ENCODE data around the gene TEX22. TPM values are rescaled to one million over a fixed set of nuclear protein-coding genes. Genes with fewer than 3 reads are reported as not detected.

TEX22 gene
- total RNA-seq, 1 experiment from 2014 or later: 0.67 TPM

- Histone ChIP-seq H3K9ac (ENCODE audit: low read length) (no peak overlapping the region), H3K27ac (ENCODE audit: low read length) (no peak overlapping the region), H3K27me3 (ENCODE audit: low read length) (no peaks in the 10 kb centered on the region), H3K9me3 (ENCODE audit: low read length) (no peaks in the 10 kb centered on the region), H3K79me2 (ENCODE audit: low read length) (peaks cover 91% of the 10 kb centered on the region), H3K4me1 (ENCODE audit: low read length) (no peaks in the 10 kb centered on the region; the same call in 1 of the 2 replicates), H2AFZ (ENCODE audit: low read length) (no peak overlapping the region), H4K20me1 (ENCODE audit: insufficient read depth, low read depth, low read length) (peaks cover 57% of the 10 kb centered on the region), H3K4me3 (ENCODE audit: low read length) (no peak overlapping the region), H3K4me2 (ENCODE audit: low read depth, low read length, poor library complexity, severe bottlenecking) (no peak overlapping the region), H3K36me3 (ENCODE audit: insufficient read depth, low read length) (peaks cover 30% of the 10 kb centered on the region), H3K9me2 (replicated peaks; ENCODE audit: insufficient read depth, low read length) (no peaks in the 10 kb centered on the region)
- DNase-seq: no peak
Observed at GRCh38 chr14:105427412-105427811, 29.1 kb downstream of the TEX22 start.

- no peaks in the 10 kb centered on the region for H3K9me2 ChIP-seq (replicated peaks; ENCODE audit: insufficient read depth, low read length)
- H3K4me3 ChIP-seq (ENCODE audit: low read length): no peak overlapping the region
- no peak overlapping the region for H3K9ac ChIP-seq (ENCODE audit: low read length)
- no peak overlapping the region for H2AFZ ChIP-seq (ENCODE audit: low read length)
- H3K9me3 ChIP-seq (ENCODE audit: low read length): no peaks in the 10 kb centered on the region
- no peak overlapping the region for H3K27ac ChIP-seq (ENCODE audit: low read length)
- H4K20me1 ChIP-seq (ENCODE audit: insufficient read depth, low read depth, low read length): peaks cover 53% of the 10 kb centered on the region
- no peak for DNase-seq
- peaks cover 91% of the 10 kb centered on the region for H3K79me2 ChIP-seq (ENCODE audit: low read length)
- peaks cover 25% of the 10 kb centered on the region for H3K36me3 ChIP-seq (ENCODE audit: insufficient read depth, low read length)
- H3K4me1 ChIP-seq (ENCODE audit: low read length): no peaks in the 10 kb centered on the region
- no peak overlapping the region for H3K4me2 ChIP-seq (ENCODE audit: low read depth, low read length, poor library complexity, severe bottlenecking)
- H3K27me3 ChIP-seq (ENCODE audit: low read length): no peaks in the 10 kb centered on the region
Observed at GRCh38 chr14:105427936-105428485, 29.7 kb downstream of the TEX22 start.

- no peak overlapping the region for H2AFZ ChIP-seq (ENCODE audit: low read length)
Observed at GRCh38 chr14:105430042-105430441, 31.7 kb downstream of the TEX22 start.

GRCh38 chr14:105430565-105430964 lies 32.2 kb downstream of the TEX22 start:
- Histone ChIP-seq H3K4me2 (ENCODE audit: low read depth, low read length, poor library complexity, severe bottlenecking) (no peak overlapping the region), H3K27ac (ENCODE audit: low read length) (no peak overlapping the region), H3K27me3 (ENCODE audit: low read length) (no peaks in the 10 kb centered on the region), H3K36me3 (ENCODE audit: insufficient read depth, low read length) (peaks cover 27% of the 10 kb centered on the region), H3K4me3 (ENCODE audit: low read length) (no peak overlapping the region), H4K20me1 (ENCODE audit: insufficient read depth, low read depth, low read length) (peaks cover 51% of the 10 kb centered on the region), H3K9me2 (replicated peaks; ENCODE audit: insufficient read depth, low read length) (no peaks in the 10 kb centered on the region), H3K79me2 (ENCODE audit: low read length) (peaks cover 91% of the 10 kb centered on the region), H2AFZ (ENCODE audit: low read length) (no peak overlapping the region), H3K9me3 (ENCODE audit: low read length) (no peaks in the 10 kb centered on the region), H3K4me1 (ENCODE audit: low read length) (no peaks in the 10 kb centered on the region), H3K9ac (ENCODE audit: low read length) (no peak overlapping the region)
- DNase-seq: no peak

More at GRCh38 chr14:105430042-105430441, 31.7 kb downstream of the TEX22 start:
- no peak for DNase-seq
- no peaks in the 10 kb centered on the region for H3K9me2 ChIP-seq (replicated peaks; ENCODE audit: insufficient read depth, low read length)
- H3K79me2 ChIP-seq (ENCODE audit: low read length): peaks cover 91% of the 10 kb centered on the region
- no peak overlapping the region for H3K4me3 ChIP-seq (ENCODE audit: low read length)
- H3K9me3 ChIP-seq (ENCODE audit: low read length): no peaks in the 10 kb centered on the region
- peaks cover 47% of the 10 kb centered on the region for H4K20me1 ChIP-seq (ENCODE audit: insufficient read depth, low read depth, low read length)
- H3K27me3 ChIP-seq (ENCODE audit: low read length): no peaks in the 10 kb centered on the region
- no peak overlapping the region for H3K4me2 ChIP-seq (ENCODE audit: low read depth, low read length, poor library complexity, severe bottlenecking)
- H3K36me3 ChIP-seq (ENCODE audit: insufficient read depth, low read length): peaks cover 25% of the 10 kb centered on the region
- H3K27ac ChIP-seq (ENCODE audit: low read length): no peak overlapping the region
- no peak overlapping the region for H3K9ac ChIP-seq (ENCODE audit: low read length)
- H3K4me1 ChIP-seq (ENCODE audit: low read length): no peaks in the 10 kb centered on the region

- H3K9me3 ChIP-seq (ENCODE audit: low read length): no peaks in the 10 kb centered on the region
- DNase-seq: no peak
- peaks cover 31% of the 10 kb centered on the region for H3K36me3 ChIP-seq (ENCODE audit: insufficient read depth, low read length)
- no peaks in the 10 kb centered on the region for H3K27me3 ChIP-seq (ENCODE audit: low read length)
- H4K20me1 ChIP-seq (ENCODE audit: insufficient read depth, low read depth, low read length): peaks cover 52% of the 10 kb centered on the region
- H3K4me2 ChIP-seq (ENCODE audit: low read depth, low read length, poor library complexity, severe bottlenecking): no peak overlapping the region
- H3K9ac ChIP-seq (ENCODE audit: low read length): no peak overlapping the region
- no peak overlapping the region for H2AFZ ChIP-seq (ENCODE audit: low read length)
- no peaks in the 10 kb centered on the region for H3K4me1 ChIP-seq (ENCODE audit: low read length)
- no peaks in the 10 kb centered on the region for H3K9me2 ChIP-seq (replicated peaks; ENCODE audit: insufficient read depth, low read length)
- H3K79me2 ChIP-seq (ENCODE audit: low read length): peaks cover 93% of the 10 kb centered on the region
- no peak overlapping the region for H3K4me3 ChIP-seq (ENCODE audit: low read length)
- no peak overlapping the region for H3K27ac ChIP-seq (ENCODE audit: low read length)
Observed at GRCh38 chr14:105431256-105431655, 32.9 kb downstream of the TEX22 start.

- H4K20me1 ChIP-seq (ENCODE audit: insufficient read depth, low read depth, low read length): peaks cover 52% of the 10 kb centered on the region
Observed at GRCh38 chr14:105432657-105433056, 34.3 kb downstream of the TEX22 start.

GRCh38 chr14:105433161-105433605 lies 34.8 kb downstream of the TEX22 start:
- H3K9ac ChIP-seq (ENCODE audit: low read length): no peak overlapping the region
- peaks cover 54% of the 10 kb centered on the region for H4K20me1 ChIP-seq (ENCODE audit: insufficient read depth, low read depth, low read length)
- DNase-seq: no peak
- no peak overlapping the region for H2AFZ ChIP-seq (ENCODE audit: low read length)
- no peaks in the 10 kb centered on the region for H3K9me2 ChIP-seq (replicated peaks; ENCODE audit: insufficient read depth, low read length)
- no peak overlapping the region for H3K27ac ChIP-seq (ENCODE audit: low read length)
- no peaks in the 10 kb centered on the region for H3K27me3 ChIP-seq (ENCODE audit: low read length)
- peaks cover 93% of the 10 kb centered on the region for H3K79me2 ChIP-seq (ENCODE audit: low read length)
- H3K36me3 ChIP-seq (ENCODE audit: insufficient read depth, low read length): peaks cover 23% of the 10 kb centered on the region
- H3K9me3 ChIP-seq (ENCODE audit: low read length): no peaks in the 10 kb centered on the region
- H3K4me1 ChIP-seq (ENCODE audit: low read length): no peaks in the 10 kb centered on the region
- H3K4me3 ChIP-seq (ENCODE audit: low read length): no peak overlapping the region
- H3K4me2 ChIP-seq (ENCODE audit: low read depth, low read length, poor library complexity, severe bottlenecking): no peak overlapping the region

More at GRCh38 chr14:105432657-105433056, 34.3 kb downstream of the TEX22 start:
- no peaks in the 10 kb centered on the region for H3K4me1 ChIP-seq (ENCODE audit: low read length)
- H2AFZ ChIP-seq (ENCODE audit: low read length): no peak overlapping the region
- no peak for DNase-seq
- no peak overlapping the region for H3K9ac ChIP-seq (ENCODE audit: low read length)
- no peak overlapping the region for H3K4me3 ChIP-seq (ENCODE audit: low read length)
- H3K4me2 ChIP-seq (ENCODE audit: low read depth, low read length, poor library complexity, severe bottlenecking): no peak overlapping the region
- peaks cover 26% of the 10 kb centered on the region for H3K36me3 ChIP-seq (ENCODE audit: insufficient read depth, low read length)
- H3K79me2 ChIP-seq (ENCODE audit: low read length): peaks cover 93% of the 10 kb centered on the region
- no peak overlapping the region for H3K27ac ChIP-seq (ENCODE audit: low read length)
- H3K9me3 ChIP-seq (ENCODE audit: low read length): no peaks in the 10 kb centered on the region
- H3K9me2 ChIP-seq (replicated peaks; ENCODE audit: insufficient read depth, low read length): no peaks in the 10 kb centered on the region
- H3K27me3 ChIP-seq (ENCODE audit: low read length): no peaks in the 10 kb centered on the region

- Histone ChIP-seq H3K79me2 (ENCODE audit: low read length) (peaks cover 86% of the 10 kb centered on the region), H3K4me2 (ENCODE audit: low read depth, low read length, poor library complexity, severe bottlenecking) (no peak overlapping the region)
Observed at GRCh38 chr14:105436402-105436801, 38.1 kb downstream of the TEX22 start.

More at GRCh38 chr14:105436402-105436801, 38.1 kb downstream of the TEX22 start:
- H3K9me2 ChIP-seq (replicated peaks; ENCODE audit: insufficient read depth, low read length): no peaks in the 10 kb centered on the region
- no peak for DNase-seq
- no peak overlapping the region for H2AFZ ChIP-seq (ENCODE audit: low read length)
- no peaks in the 10 kb centered on the region for H3K9me3 ChIP-seq (ENCODE audit: low read length)
- H3K36me3 ChIP-seq (ENCODE audit: insufficient read depth, low read length): peaks cover 10% of the 10 kb centered on the region
- no peak overlapping the region for H3K9ac ChIP-seq (ENCODE audit: low read length)
- no peaks in the 10 kb centered on the region for H3K4me1 ChIP-seq (ENCODE audit: low read length)
- no peak overlapping the region for H3K27ac ChIP-seq (ENCODE audit: low read length)
- H3K4me3 ChIP-seq (ENCODE audit: low read length): no peak overlapping the region
- peaks cover 67% of the 10 kb centered on the region for H4K20me1 ChIP-seq (ENCODE audit: insufficient read depth, low read depth, low read length)
- H3K27me3 ChIP-seq (ENCODE audit: low read length): no peaks in the 10 kb centered on the region
